Ovary (tissue), 9 donors: ENCODE data around the gene PAK2. TPM values are rescaled to one million over a fixed set of nuclear protein-coding genes. Genes with fewer than 3 reads are reported as not detected.

Experiments used
- DNase-seq, 5 donors: peaks; one replicate each; pipeline ENCODE4 v3.0.0-alpha.2; 2019 to 2020
- H3K27ac ChIP-seq, 2 donors: fragments of 200-600 bp; one replicate each; pipeline versions ENCODE4 v1.5.1 to v1.8.0; 2019 to 2022
- H3K27me3 ChIP-seq: fragments of 200-600 bp; one replicate; pipeline ENCODE4 v1.8.0; 2022
- H3K36me3 ChIP-seq: fragments of 200-600 bp; sonication (generic); one replicate; pipeline ENCODE4 v1.5.1; 2019
- H3K4me1 ChIP-seq: one replicate; pipeline ENCODE4 v1.8.1; 2013; ENCODE audit warnings: mild to moderate bottlenecking, moderate library complexity; ENCODE audit not compliant: insufficient read depth
- H3K4me3 ChIP-seq: fragments of 200-600 bp; sonication (generic); one replicate; pipeline ENCODE4 v1.5.1; 2017
- H3K9me3 ChIP-seq, 2 donors: fragments of 200-600 bp in 1 of 2; sonication (generic) in 1 of 2; one replicate each; pipeline versions ENCODE4 v1.5.1 to v1.8.1; 2013 to 2019; ENCODE audit warnings: mild to moderate bottlenecking in 1 of 2, moderate library complexity in 1 of 2
- CTCF ChIP-seq, 3 donors: fragments of 450-650 bp in 2 of 3; fragments of 200-600 bp in 1 of 3; IDR thresholded peaks; one replicate each; pipeline versions ENCODE4 v1.5.1 to v1.8.0; 2016 to 2022; ENCODE audit warnings: antibody characterized with exemption in 3 of 3, mild to moderate bottlenecking in 1 of 3
- EP300 ChIP-seq: sonication (generic); formaldehyde crosslinking; IDR thresholded peaks from one replicate; pipeline ENCODE4 v1.6.1; 2017; ENCODE audit warnings: antibody characterized with exemption
- POLR2A ChIP-seq: fragments of 450-650 bp; IDR thresholded peaks from one replicate; pipeline ENCODE4 v1.6.1; 2017; ENCODE audit warnings: antibody characterized with exemption, mild to moderate bottlenecking, moderate library complexity
- WGBS, 3 donors: extraction: QIAGEN DNeasy Blood & Tissue Kit in 1 of 3; methylation state at CpG; one replicate each; pipeline versions ENCODE4 v1.1.5 to v1.1.7; 2013 to 2017; 5-methylcytosine and 5-hydroxymethylcytosine counted together
- intact Hi-C, 4 donors: fragments of 100-400 bp; cut with DNase I; formaldehyde crosslinking; loops; one replicate each; pipeline versions ENCODE4 v1.11.0 to v1.15.1; 2022 to 2023
- polyA plus RNA-seq, 2 donors: library from polyadenylated mRNA; stranded (reverse); fragments of 200-250 nt in 1 of 2; fragments of 350-450 nt in 1 of 2; fragmentation: Illumina TruSeq in 1 of 2; extraction: RNeasy Lipid Tissue Mini Kit (QIAGEN cat#74804) in 1 of 2; gene quantifications; one replicate each; pipeline ENCODE4 v1.2.3, GENCODE V29; 2013 to 2014
- total RNA-seq, 7 donors: library from RNA; depleted of rRNA in 2 of 7; stranded (reverse); fragments of >200 nt in 2 of 7; fragmentation: NEBNext Ultra II Directional in 3 of 7; extraction: Animal tissue kit (Norgen Biotek cat#: 25700) in 3 of 7; gene quantifications; one replicate each; pipeline versions ENCODE4 v1.1.0 to v1.2.4, GENCODE V29; 2016 to 2023
- donor health status: DM: no; HTN: no; CAD: no; lungs with moderate emphysema.
- donor health status: DM: no; HTN: no; CAD: no.
- donor health status: Bipolar disorder and iron deficiency.
- donor health status: DM: yes; HTN: yes; CAD: no.
- donor health status: DM: no; HTN: no; CAD: no.
- donor health status: DM: yes; HTN: yes; CAD: no.

The PAK2 gene
- total and polyA plus RNA-seq, 9 donors = 17.0 to 59.5 (median 44.2) TPM

- no peaks in the 10 kb centered on the region for H3K4me1 ChIP-seq
- no peaks in the 10 kb centered on the region for H3K27me3 ChIP-seq
- H3K9me3 ChIP-seq = no peaks in the 10 kb centered on the region
- H3K4me3 ChIP-seq = no peak overlapping the region
- no peaks in the 10 kb centered on the region for H3K36me3 ChIP-seq
- 78 to 92% (median 90%) methylated on average over 7 of the region's 7 CpGs for WGBS, 3 donors
- no peak overlapping the region for H3K27ac ChIP-seq
- TF ChIP-seq CTCF (IDR thresholded peaks at IDR 0.05) (no peak), POLR2A (no peak), EP300 (no peak)
- no peak for DNase-seq
- intact Hi-C loops = no loop called here
Observed at GRCh38 chr3:196763179-196763578, 23.5 kb downstream of the PAK2 start.

- Histone ChIP-seq H3K4me3 (no peak overlapping the region), H3K36me3 (no peaks in the 10 kb centered on the region), H3K4me1 (no peaks in the 10 kb centered on the region), H3K27ac (no peak overlapping the region), H3K9me3 (no peaks in the 10 kb centered on the region), H3K27me3 (no peaks in the 10 kb centered on the region)
- TF ChIP-seq POLR2A = no peak
- no peak for TF ChIP-seq CTCF (IDR thresholded peaks at IDR 0.05)
- no peak for TF ChIP-seq EP300
- no peak for DNase-seq
- intact Hi-C loops = no loop called here
Observed at GRCh38 chr3:196765454-196765853, 25.8 kb downstream of the PAK2 start.

- intact Hi-C loops = no loop called here
- H3K27ac ChIP-seq = no peak overlapping the region
- H3K36me3 ChIP-seq = no peaks in the 10 kb centered on the region
- H3K27me3 ChIP-seq = no peaks in the 10 kb centered on the region
- no peak for DNase-seq
- TF ChIP-seq POLR2A (no peak), EP300 (no peak), CTCF (IDR thresholded peaks at IDR 0.05) (no peak)
- H3K4me3 ChIP-seq = no peak overlapping the region
- 79 to 94% (median 81%) methylated on average over 1 of the region's 1 CpG for whole genome bisulfite sequencing, 3 donors
- H3K9me3 ChIP-seq = no peaks in the 10 kb centered on the region
- peaks cover 5% of the 10 kb centered on the region for H3K4me1 ChIP-seq
Observed at GRCh38 chr3:196771067-196771466, 31.4 kb downstream of the PAK2 start.

- intact Hi-C loops = no loop called here
- Histone ChIP-seq H3K27ac (no peak overlapping the region), H3K4me3 (no peak overlapping the region), H3K36me3 (no peaks in the 10 kb centered on the region), H3K4me1 (peaks cover 6% of the 10 kb centered on the region), H3K27me3 (no peaks in the 10 kb centered on the region), H3K9me3 (no peaks in the 10 kb centered on the region)
- no peak for DNase-seq
- TF ChIP-seq POLR2A (no peak), EP300 (no peak), CTCF (IDR thresholded peaks at IDR 0.05) (no peak)
- WGBS, 3 donors = 94 to 95% (median 95%) methylated on average over 4 of the region's 4 CpGs
Observed at GRCh38 chr3:196772102-196772501, 32.4 kb downstream of the PAK2 start.

- no peak for TF ChIP-seq POLR2A
- no peak for TF ChIP-seq CTCF (IDR thresholded peaks at IDR 0.05)
- TF ChIP-seq EP300 = no peak
- Histone ChIP-seq H3K4me3 (no peak overlapping the region), H3K4me1 (peaks cover 11% of the 10 kb centered on the region), H3K9me3 (no peaks in the 10 kb centered on the region), H3K36me3 (no peaks in the 10 kb centered on the region), H3K27ac (no peak overlapping the region), H3K27me3 (no peaks in the 10 kb centered on the region)
- no peak for DNase-seq
- 85 to 88% (median 86%) methylated on average over 6 of the region's 6 CpGs for WGBS, 3 donors
- intact Hi-C loops = no loop called here
Observed at GRCh38 chr3:196772897-196773296, 33.2 kb downstream of the PAK2 start.
